HEK293 (cell line): ENCODE results near the gene ADPRHL1.

Source experiments
- CTCF ChIA-PET: fragments of 350-600 bp; formaldehyde crosslinking; extraction: SDS; loops from one replicate; lab custom pipeline; 2021; ENCODE audit warnings: antibody characterized with exemption; lab: Yijun Ruan, JAX
- POLR2A ChIA-PET: fragments of 300-600 bp; formaldehyde crosslinking; extraction: SDS; loops from one replicate; lab custom pipeline; 2020; ENCODE audit warnings: antibody characterized with exemption, inconsistent platforms; lab: Yijun Ruan, JAX
- H3K27ac ChIP-seq: fragments of 200-500 bp; sonication (Bioruptor generic); 2 replicates; pipeline ENCODE4 v1.5.1; 2014; ENCODE audit warnings: low read depth, low read length, control low read depth, inconsistent platforms; ENCODE audit errors: extremely low read depth
- H3K36me3 ChIP-seq, 2 experiments: fragments of 200-500 bp in 1 of 2; sonication (Bioruptor generic) in 1 of 2; 1 replicate in 1 of 2; 2 replicates in 1 of 2; pipeline ENCODE4 v1.5.1; 2014 to 2017; ENCODE audit warnings: inconsistent platforms in 2 of 2, low read length in 2 of 2; ENCODE audit not compliant: control insufficient read depth in 2 of 2, insufficient read depth in 1 of 2
- H3K4me1 ChIP-seq: fragments of 200-500 bp; sonication (Bioruptor generic); 2 replicates; pipeline ENCODE4 v1.5.1; 2014; ENCODE audit warnings: mild to moderate bottlenecking, low read length, inconsistent platforms; ENCODE audit not compliant: control insufficient read depth, insufficient read depth
- H3K4me3 ChIP-seq: 2 replicates; pipeline ENCODE4 v1.5.1; 2011; ENCODE audit warnings: low read depth, mild to moderate bottlenecking, control low read depth, low read length, moderate library complexity
- H3K9me3 ChIP-seq: fragments of 200-500 bp; sonication (Bioruptor generic); 2 replicates; pipeline ENCODE4 v1.5.1; 2014; ENCODE audit warnings: low read depth, low read length, inconsistent platforms; ENCODE audit not compliant: control insufficient read depth, insufficient read depth
- ATF2 ChIP-seq: fragments of 450-650 bp; formaldehyde crosslinking; IDR thresholded peaks from 2 replicates; pipeline ENCODE4 v1.5.1; 2016; ENCODE audit warnings: missing biosample characterization, missing genetic modification characterization, low read depth
- ELK4 ChIP-seq: IDR thresholded peaks from 2 replicates; pipeline ENCODE4 v1.6.1; 2011; ENCODE audit warnings: mild to moderate bottlenecking, low read depth, low read length, borderline replicate concordance
- GFI1B ChIP-seq: fragments of 450-650 bp; formaldehyde crosslinking; IDR thresholded peaks from 2 replicates; pipeline ENCODE4 v1.5.1; 2016; ENCODE audit warnings: missing biosample characterization, missing genetic modification characterization
- GLIS2 ChIP-seq: fragments of 450-650 bp; formaldehyde crosslinking; IDR thresholded peaks from 2 replicates; pipeline ENCODE4 v1.5.1; 2016; ENCODE audit warnings: missing biosample characterization, missing genetic modification characterization
- KLF16 ChIP-seq: fragments of 450-650 bp; formaldehyde crosslinking; IDR thresholded peaks from 2 replicates; pipeline ENCODE4 v1.5.1; 2017; ENCODE audit warnings: missing biosample characterization, missing genetic modification characterization
- PRDM2 ChIP-seq: fragments of 450-650 bp; formaldehyde crosslinking; IDR thresholded peaks from 2 replicates; pipeline ENCODE4 v1.5.1; 2016; ENCODE audit warnings: missing biosample characterization, missing genetic modification characterization, borderline replicate concordance
- ZBTB26 ChIP-seq: fragments of 450-650 bp; formaldehyde crosslinking; optimal IDR thresholded peaks from 2 replicates; pipeline ENCODE3; 2016; ENCODE audit warnings: missing biosample characterization, mild to moderate bottlenecking, missing genetic modification characterization
- ZNF114 ChIP-seq: fragments of 450-650 bp; formaldehyde crosslinking; IDR thresholded peaks from 2 replicates; pipeline ENCODE4 v1.5.0; 2017; ENCODE audit warnings: missing biosample characterization, missing genetic modification characterization
- ZNF155 ChIP-seq: fragments of 450-650 bp; formaldehyde crosslinking; IDR thresholded peaks from 2 replicates; pipeline ENCODE4 v1.5.1; 2016; ENCODE audit warnings: missing biosample characterization, missing genetic modification characterization
- ZNF157 ChIP-seq: fragments of 450-650 bp; formaldehyde crosslinking; IDR thresholded peaks from 2 replicates; pipeline ENCODE4 v1.5.1; 2016; ENCODE audit warnings: missing biosample characterization, missing genetic modification characterization
- ZNF18 ChIP-seq: fragments of 450-650 bp; formaldehyde crosslinking; IDR thresholded peaks from 2 replicates; pipeline ENCODE4 v1.5.1; 2016; ENCODE audit warnings: missing biosample characterization, missing genetic modification characterization
- ZNF280D ChIP-seq: fragments of 450-650 bp; formaldehyde crosslinking; IDR thresholded peaks from 2 replicates; pipeline ENCODE4 v1.5.1; 2016; ENCODE audit warnings: missing biosample characterization, missing genetic modification characterization
- ZNF341 ChIP-seq: fragments of 450-650 bp; formaldehyde crosslinking; IDR thresholded peaks from 2 replicates; pipeline ENCODE4; 2016; ENCODE audit warnings: low read depth, missing biosample characterization, missing genetic modification characterization
- ZNF354C ChIP-seq: fragments of 450-650 bp; formaldehyde crosslinking; IDR thresholded peaks from 2 replicates; pipeline ENCODE4 v1.5.1; 2016; ENCODE audit warnings: missing biosample characterization, missing genetic modification characterization, low read depth, borderline replicate concordance
- ZNF426 ChIP-seq: fragments of 450-650 bp; formaldehyde crosslinking; IDR thresholded peaks from 2 replicates; pipeline ENCODE4 v1.5.1; 2017; ENCODE audit warnings: missing biosample characterization, missing genetic modification characterization, mild to moderate bottlenecking, inconsistent platforms, moderate library complexity
- ZNF529 ChIP-seq: fragments of 450-650 bp; formaldehyde crosslinking; IDR thresholded peaks from 2 replicates; pipeline ENCODE4 v1.5.1; 2017; ENCODE audit warnings: missing genetic modification characterization, missing biosample characterization; ENCODE audit not compliant: insufficient replicate concordance
- ZNF610 ChIP-seq: fragments of 450-650 bp; formaldehyde crosslinking; IDR thresholded peaks from 2 replicates; pipeline ENCODE4 v1.5.1; 2016; ENCODE audit warnings: missing biosample characterization, missing genetic modification characterization, borderline replicate concordance
- ZNF654 ChIP-seq: fragments of 450-650 bp; formaldehyde crosslinking; IDR thresholded peaks from 2 replicates; pipeline ENCODE4 v1.5.1; 2016; ENCODE audit warnings: low read depth, missing biosample characterization, missing genetic modification characterization
- ZNF677 ChIP-seq: fragments of 450-650 bp; IDR thresholded peaks from 2 replicates; pipeline ENCODE4 v1.5.0; 2018; ENCODE audit warnings: missing biosample characterization, mild to moderate bottlenecking, missing genetic modification characterization, moderate library complexity
- ZNF704 ChIP-seq: fragments of 450-650 bp; formaldehyde crosslinking; IDR thresholded peaks from 2 replicates; pipeline ENCODE4 v1.5.1; 2016; ENCODE audit warnings: missing biosample characterization, missing genetic modification characterization
- ZNF768 ChIP-seq: fragments of 450-650 bp; formaldehyde crosslinking; IDR thresholded peaks from 2 replicates; pipeline ENCODE4 v1.5.1; 2018; ENCODE audit warnings: missing biosample characterization, mild to moderate bottlenecking, missing genetic modification characterization

Gene ADPRHL1

GRCh38 chr13:113360446-113360845 is 92.8 kb downstream of the ADPRHL1 start (continued):
- no peak for TF ChIP-seq PRDM2
- TF ChIP-seq ZNF768 (tag by site-specific recombination) = no peak
- no peak for TF ChIP-seq ELK4
- no peak for TF ChIP-seq ZNF610 (tag by site-specific recombination)
- TF ChIP-seq GLIS2 (tag by site-specific recombination) = no peak
- TF ChIP-seq ZNF341 = no peak
- TF ChIP-seq KLF16 = no peak
- TF ChIP-seq ZNF114 (tag by site-specific recombination) = no peak

- Histone ChIP-seq H3K27ac (no peak overlapping the region), H3K4me1 (no peaks in the 10 kb centered on the region; the same call in 1 of the 2 replicates), H3K4me3 (no peak overlapping the region), H3K9me3 (no peaks in the 10 kb centered on the region), H3K36me3 (peaks cover 0 to 8% of the 10 kb centered on the region in 2 experiments; a peak in 1 of 3 replicates)
- ChIA-PET POLR2A (no interaction called here), CTCF (interaction anchor here (0.7 kb wide), 1 partner anchor 15 kb away, joined by 3 read pairs; no protein-coding TSS in a partner anchor)
- TF ChIP-seq ZBTB26 (tag by site-specific recombination) (no peak), ZNF704 (tag by site-specific recombination) (no peak), ZNF157 (tag by site-specific recombination) (no peak), ZNF155 (tag by site-specific recombination) (no peak), ZNF280D (tag by site-specific recombination) (no peak), ZNF18 (no peak), ZNF677 (tag by site-specific recombination) (no peak), ATF2 (tag by site-specific recombination) (no peak), ZNF654 (tag by site-specific recombination) (no peak), ZNF354C (tag by site-specific recombination) (no peak), GFI1B (tag by site-specific recombination) (no peak), ZNF529 (tag by site-specific recombination) (no peak), ZNF426 (tag by site-specific recombination) (no peak)
These were observed 93.7 kb downstream of the ADPRHL1 start for GRCh38 chr13:113359571-113359970.
